ENCODE data around the gene INSM1.

Gene INSM1

DNA sequence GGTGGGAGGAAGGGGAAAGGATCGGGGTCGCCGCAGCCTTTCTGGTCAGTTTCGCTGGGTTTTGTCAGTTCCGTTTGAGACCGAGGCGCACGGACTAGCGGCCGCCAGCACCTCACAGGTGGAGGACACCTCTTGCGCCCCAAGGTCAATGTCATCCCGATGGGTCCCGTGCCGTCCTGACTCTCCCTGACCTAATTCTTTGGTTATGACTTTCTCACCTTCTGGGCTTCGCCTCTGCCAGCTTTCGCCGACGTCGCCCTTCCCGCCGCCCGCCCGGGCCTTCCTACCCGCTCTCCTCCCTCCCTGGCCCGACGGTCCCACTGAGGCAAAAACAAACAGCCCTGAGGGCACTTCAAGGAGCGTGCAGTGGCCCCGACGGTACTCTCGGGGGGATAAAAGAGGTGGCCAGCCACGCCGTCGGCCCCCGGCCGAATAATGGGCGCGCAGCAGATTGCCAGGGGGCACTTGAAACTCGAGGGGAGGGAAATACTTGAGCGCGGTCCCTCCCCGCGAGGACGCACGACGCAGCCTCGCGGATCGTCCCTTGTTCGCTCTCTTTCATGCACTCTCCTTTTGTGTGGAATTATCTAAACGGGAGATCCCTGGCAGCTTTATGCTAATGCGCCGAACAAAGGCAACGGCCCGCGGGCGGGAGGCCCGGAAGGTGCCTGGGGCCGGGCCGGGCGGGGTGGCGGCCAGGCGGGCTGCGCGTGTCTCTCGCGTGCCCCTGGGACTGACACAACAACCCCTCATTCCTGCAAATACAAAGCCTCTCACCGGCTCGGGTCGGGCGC is 3.9 kb upstream of the INSM1 start:
- TF ChIP-seq, protein P1, sequence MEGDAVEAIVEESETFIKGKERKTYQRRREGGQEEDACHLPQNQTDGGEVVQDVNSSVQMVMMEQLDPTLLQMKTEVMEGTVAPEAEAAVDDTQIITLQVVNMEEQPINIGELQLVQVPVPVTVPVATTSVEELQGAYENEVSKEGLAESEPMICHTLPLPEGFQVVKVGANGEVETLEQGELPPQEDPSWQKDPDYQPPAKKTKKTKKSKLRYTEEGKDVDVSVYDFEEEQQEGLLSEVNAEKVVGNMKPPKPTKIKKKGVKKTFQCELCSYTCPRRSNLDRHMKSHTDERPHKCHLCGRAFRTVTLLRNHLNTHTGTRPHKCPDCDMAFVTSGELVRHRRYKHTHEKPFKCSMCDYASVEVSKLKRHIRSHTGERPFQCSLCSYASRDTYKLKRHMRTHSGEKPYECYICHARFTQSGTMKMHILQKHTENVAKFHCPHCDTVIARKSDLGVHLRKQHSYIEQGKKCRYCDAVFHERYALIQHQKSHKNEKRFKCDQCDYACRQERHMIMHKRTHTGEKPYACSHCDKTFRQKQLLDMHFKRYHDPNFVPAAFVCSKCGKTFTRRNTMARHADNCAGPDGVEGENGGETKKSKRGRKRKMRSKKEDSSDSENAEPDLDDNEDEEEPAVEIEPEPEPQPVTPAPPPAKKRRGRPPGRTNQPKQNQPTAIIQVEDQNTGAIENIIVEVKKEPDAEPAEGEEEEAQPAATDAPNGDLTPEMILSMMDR (IDR thresholded peaks at IDR 0.05; ENCODE audit: control extremely low read depth, extremely low read depth, low read depth, missing control alignments) = peak; percentile 9
- DNase-seq (ENCODE audit: extremely low spot score) = no peak
- POLR2A ChIA-PET = no interaction called here
- CTCF ChIA-PET = no interaction called here

GRCh38 chr20:20364593-20365479 is 3.1 kb upstream of the INSM1 start:
- ChIA-PET POLR2A (no interaction called here), CTCF (no interaction called here)
- no peak for DNase-seq (ENCODE audit: extremely low spot score)
- TF ChIP-seq, protein P1 (IDR thresholded peaks at IDR 0.05; ENCODE audit: control extremely low read depth, extremely low read depth, low read depth, missing control alignments) = no peak

- TF ChIP-seq, protein P1 (IDR thresholded peaks at IDR 0.05; ENCODE audit: control extremely low read depth, extremely low read depth, low read depth, missing control alignments) = no peak
- ChIA-PET POLR2A (no interaction called here), CTCF (no interaction called here)
- DNase-seq (ENCODE audit: extremely low spot score) = no peak
These were observed 2.3 kb upstream of the INSM1 start for GRCh38 chr20:20365480-20366161.

- CTCF ChIA-PET = interaction anchor here (1.2 kb wide), 1 partner anchor 84 kb away, joined by 4 read pairs; no protein-coding TSS in a partner anchor
- no peak for DNase-seq (ENCODE audit: extremely low spot score)
- POLR2A ChIA-PET = interaction anchor here (0.6 kb wide), 1 partner anchor 124 kb away, joined by 4 read pairs; no protein-coding TSS in a partner anchor
- TF ChIP-seq, protein P1 (IDR thresholded peaks at IDR 0.05; ENCODE audit: control extremely low read depth, extremely low read depth, low read depth, missing control alignments) = no peak
These were observed 1.4 kb upstream of the INSM1 start for GRCh38 chr20:20366551-20366875.

DNA sequence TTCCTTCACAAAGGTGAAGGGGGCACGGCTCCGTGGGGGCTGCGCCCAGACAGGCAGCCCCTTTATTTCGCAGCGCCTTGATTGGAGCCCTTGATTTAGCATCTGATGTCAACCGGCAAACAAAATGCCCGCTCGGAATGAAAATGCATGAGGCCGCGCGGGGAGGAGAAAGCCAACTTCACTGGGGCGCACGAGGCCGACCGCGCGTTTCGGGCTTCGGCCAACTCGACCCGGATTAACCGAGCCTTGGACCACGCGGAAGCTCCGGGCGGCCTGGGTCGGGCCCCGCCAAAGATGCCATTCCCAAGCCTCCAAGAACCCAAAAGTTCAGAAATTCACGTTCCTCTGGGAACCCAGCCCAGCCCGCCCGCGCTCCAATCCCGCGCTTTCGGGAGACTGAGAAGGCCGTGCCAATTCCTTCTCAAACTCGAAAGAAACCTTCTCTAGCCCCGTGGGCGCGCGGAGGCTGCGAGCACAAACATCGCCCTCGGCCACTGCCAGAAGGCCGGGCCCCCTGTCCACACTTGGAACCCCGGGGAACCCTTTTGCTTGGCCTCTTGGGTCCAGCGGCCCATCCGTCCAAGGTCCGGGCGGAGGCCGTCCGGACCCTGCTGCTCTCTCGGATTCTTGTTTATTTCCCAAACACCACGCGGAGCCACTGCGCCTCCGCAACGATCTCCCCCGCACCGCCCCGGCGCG is 879 bp upstream of the INSM1 start:
- DNase-seq (ENCODE audit: extremely low spot score) = no peak
- TF ChIP-seq, protein P1 (IDR thresholded peaks at IDR 0.05; ENCODE audit: control extremely low read depth, extremely low read depth, low read depth, missing control alignments) = no peak
- CTCF ChIA-PET = interaction anchor here (1.2 kb wide), 1 partner anchor 83 kb away, joined by 4 read pairs; no protein-coding TSS in a partner anchor
- POLR2A ChIA-PET = interaction anchor here (0.6 kb wide), 1 partner anchor 124 kb away, joined by 4 read pairs; no protein-coding TSS in a partner anchor
